DOHH2 (cell line): ENCODE data around the gene FAM111B.
A peak's percentile ranks its signal among the peaks of the same experiment; 100 is the strongest.
"Not testable (repeated sequence)": the region's sequence is repeated elsewhere in the genome, so short reads cannot be mapped to it uniquely, and the experiment has no call there.

Experiments
- EZH2phosphoT487 ChIP-seq: fragments of 200-600 bp; sonication (generic); IDR thresholded peaks from 2 replicates; pipeline ENCODE4 v1.6.1; 2017; ENCODE audit warnings: borderline replicate concordance, mild to moderate bottlenecking, antibody characterized with exemption, low read length, moderate library complexity, mixed read lengths
- TF ChIP-seq, protein P1 (sequence below): fragments of 200-600 bp; sonication (generic); IDR thresholded peaks from one replicate; pipeline ENCODE4 v1.5.1; 2014; ENCODE audit warnings: antibody characterized with exemption, mild to moderate bottlenecking, low read depth, low read length; ENCODE audit not compliant: poor library complexity, severe bottlenecking

DNA sequence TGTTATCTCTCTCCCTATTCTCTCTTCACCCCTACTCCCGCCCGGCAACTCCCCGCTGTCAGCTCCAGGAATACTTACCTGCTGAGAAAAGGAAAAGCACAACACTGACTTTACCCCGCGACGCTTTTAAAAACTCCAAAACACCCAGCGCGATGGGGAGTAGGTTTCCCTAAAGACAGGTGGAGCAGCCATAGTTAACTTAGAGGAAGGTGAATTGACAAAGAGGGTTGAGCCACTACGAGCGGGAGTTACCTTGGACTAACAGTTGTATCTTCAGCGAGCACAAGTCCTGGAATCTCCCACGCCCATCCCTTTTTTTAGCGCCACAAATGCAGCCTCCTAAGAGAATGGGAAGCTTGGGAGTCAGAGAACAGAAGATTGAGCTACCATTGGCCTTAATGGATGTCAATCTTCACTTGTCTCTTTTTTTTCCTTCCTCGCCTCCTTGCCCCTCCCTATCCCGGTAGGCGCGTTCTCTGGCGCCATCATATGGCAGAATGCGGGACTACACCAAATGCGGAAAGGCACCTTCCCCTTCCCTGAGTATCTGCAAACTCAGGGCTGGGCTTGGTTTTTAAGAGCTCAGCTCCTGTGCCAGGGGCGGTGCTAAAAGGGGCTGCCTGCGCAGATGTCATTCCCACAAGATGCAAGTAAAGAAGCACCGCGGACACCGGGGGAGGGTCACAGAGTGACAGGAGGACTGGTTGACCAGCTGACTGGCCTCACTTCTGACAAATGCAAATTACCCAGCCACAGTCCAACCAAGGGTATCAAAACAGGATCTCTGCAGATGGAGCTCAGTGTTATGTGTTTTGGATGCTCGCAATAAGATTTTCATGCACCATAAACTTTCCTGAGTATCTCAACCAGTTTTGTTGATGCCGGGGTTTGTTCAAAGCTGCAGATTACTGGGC is 48.7 kb upstream of the FAM111B start:
- TF ChIP-seq, protein P1, sequence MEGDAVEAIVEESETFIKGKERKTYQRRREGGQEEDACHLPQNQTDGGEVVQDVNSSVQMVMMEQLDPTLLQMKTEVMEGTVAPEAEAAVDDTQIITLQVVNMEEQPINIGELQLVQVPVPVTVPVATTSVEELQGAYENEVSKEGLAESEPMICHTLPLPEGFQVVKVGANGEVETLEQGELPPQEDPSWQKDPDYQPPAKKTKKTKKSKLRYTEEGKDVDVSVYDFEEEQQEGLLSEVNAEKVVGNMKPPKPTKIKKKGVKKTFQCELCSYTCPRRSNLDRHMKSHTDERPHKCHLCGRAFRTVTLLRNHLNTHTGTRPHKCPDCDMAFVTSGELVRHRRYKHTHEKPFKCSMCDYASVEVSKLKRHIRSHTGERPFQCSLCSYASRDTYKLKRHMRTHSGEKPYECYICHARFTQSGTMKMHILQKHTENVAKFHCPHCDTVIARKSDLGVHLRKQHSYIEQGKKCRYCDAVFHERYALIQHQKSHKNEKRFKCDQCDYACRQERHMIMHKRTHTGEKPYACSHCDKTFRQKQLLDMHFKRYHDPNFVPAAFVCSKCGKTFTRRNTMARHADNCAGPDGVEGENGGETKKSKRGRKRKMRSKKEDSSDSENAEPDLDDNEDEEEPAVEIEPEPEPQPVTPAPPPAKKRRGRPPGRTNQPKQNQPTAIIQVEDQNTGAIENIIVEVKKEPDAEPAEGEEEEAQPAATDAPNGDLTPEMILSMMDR = peak; percentile 95
- TF ChIP-seq EZH2phosphoT487 = not testable (repeated sequence)
